GM12878 (cell line): Measurements from ENCODE around the gene SDHAF1. TPM values are rescaled to one million over a fixed set of nuclear protein-coding genes. Genes with fewer than 3 reads are reported as not detected.

Experiments used
- ATAC-seq: fragments of 200-7000 bp; cut with Tn5 transposase; 3 replicates; pipeline ENCODE4 v1.9.1; 2020; ENCODE audit warnings: mild to moderate bottlenecking, moderate library complexity
- BruUV-seq: library from RNA; stranded (reverse); fragments of 400-500 nt; replicated peaks from 2 replicates; lab custom pipeline; 2021; lab: Mats Ljungman, UMichigan
- CTCF ChIA-PET: fragments of 300-600 bp; sonication (Branson Sonifier 250); formaldehyde crosslinking; extraction: SDS; loops from one replicate; lab custom pipeline; 2021; ENCODE audit warnings: inconsistent platforms; lab: Yijun Ruan, JAX
- POLR2A ChIA-PET: fragments of 350-600 bp; formaldehyde crosslinking; extraction: SDS; loops from one replicate; lab custom pipeline; 2021; ENCODE audit warnings: inconsistent platforms; lab: Charles Lee
- RAD21 ChIA-PET: fragments of 300-600 bp; sonication (Branson Sonifier 250); formaldehyde crosslinking; loops from one replicate; lab custom pipeline; 2023; ENCODE audit warnings: antibody characterized with exemption; ENCODE audit not compliant: unreplicated experiment; lab: Charles Lee
- SMC1A ChIA-PET: fragments of 300-600 bp; sonication (Branson Sonifier 250); formaldehyde crosslinking; loops from one replicate; lab custom pipeline; 2023; ENCODE audit not compliant: unreplicated experiment, uncharacterized antibody; lab: Charles Lee
- DNase-seq: peaks from one replicate; pipeline ENCODE4 v3.0.0-alpha.2; 2011; ENCODE audit warnings: low read depth, low spot score
- FAIRE-seq: peaks from 3 replicates; lab custom pipeline; 2011; peaks lifted over from hg19 to GRCh38; lab: Jason Lieb, UNC
- H2AFZ ChIP-seq: 2 replicates; pipeline ENCODE4 v1.6.0; 2011; ENCODE audit warnings: low read depth, low read length, control low read depth; ENCODE audit not compliant: control insufficient read depth
- H3K27ac ChIP-seq: 2 replicates; pipeline ENCODE4 v1.5.1; 2011; ENCODE audit warnings: control low read depth; ENCODE audit not compliant: control insufficient read depth, insufficient read depth
- H3K27me3 ChIP-seq, 2 experiments: replicated peaks in 1 of 2; 2 replicates each; pipeline versions ENCODE4 v1.6.0 to v1.6.1; 2011; ENCODE audit warnings: low read length in 1 of 2; ENCODE audit not compliant: control insufficient read depth in 2 of 2, insufficient read depth in 2 of 2
- H3K36me3 ChIP-seq, 2 experiments: 2 replicates each; pipeline ENCODE4 v1.5.1; 2011; ENCODE audit warnings: low read length in 1 of 2; ENCODE audit not compliant: control insufficient read depth in 2 of 2, insufficient read depth in 2 of 2
- H3K4me1 ChIP-seq: 2 replicates; pipeline ENCODE4 v1.6.1; 2011; ENCODE audit warnings: mild to moderate bottlenecking, low read length, moderate library complexity, mixed read lengths; ENCODE audit not compliant: control insufficient read depth, insufficient read depth
- H3K4me2 ChIP-seq: 2 replicates; pipeline ENCODE4 v1.6.0; 2011; ENCODE audit warnings: control low read depth; ENCODE audit not compliant: control insufficient read depth, insufficient read depth
- H3K4me3 ChIP-seq: fragments of 200-600 bp; sonication (generic); 2 replicates; pipeline ENCODE4 v1.5.1; 2016
- H3K79me2 ChIP-seq: 2 replicates; pipeline ENCODE4 v1.6.0; 2011; ENCODE audit warnings: low read length; ENCODE audit not compliant: control insufficient read depth, insufficient read depth
- H3K9ac ChIP-seq: 2 replicates; pipeline ENCODE4 v1.8.0; 2011; ENCODE audit warnings: low read length, control low read depth, mixed read lengths; ENCODE audit not compliant: control insufficient read depth, insufficient read depth
- H3K9me3 ChIP-seq: replicated peaks from 3 replicates; pipeline ENCODE4 v1.5.1; 2011; ENCODE audit warnings: mild to moderate bottlenecking, low read length; ENCODE audit not compliant: control insufficient read depth, insufficient read depth
- H4K20me1 ChIP-seq: 2 replicates; pipeline ENCODE4 v1.6.0; 2011; ENCODE audit not compliant: control insufficient read depth, insufficient read depth
- LARP7 ChIP-seq: fragments of 450-650 bp; IDR thresholded peaks from 2 replicates; pipeline ENCODE4 v1.6.1; 2017; ENCODE audit warnings: mild to moderate bottlenecking
- WGBS: methylation state at CpG from one replicate; pipeline ENCODE4 v1.1.6; 2016; ENCODE audit warnings: low lambda C conversion rate; ENCODE audit not compliant: insufficient replicate concordance, insufficient coverage; ENCODE audit errors: missing lambda C conversion rate; 5-methylcytosine and 5-hydroxymethylcytosine counted together
- in situ Hi-C: fragments of 300-500 bp; cut with MboI; formaldehyde crosslinking; loops from 9 replicates; pipeline ENCODE4 v1.14.3; 2018; ENCODE audit warnings: mixed read lengths
- intact Hi-C: fragments of 100-400 bp; cut with micrococcal nuclease; formaldehyde crosslinking; loops from one replicate; pipeline ENCODE4 v1.14.2; 2022; ENCODE audit not compliant: unreplicated experiment
- polyA plus RNA-seq, 11 experiments: library from polyadenylated mRNA; depleted of rRNA in 4 of 11; unstranded in 6 of 11; stranded (reverse) in 5 of 11; fragments of >200 nt; fragmentation: Nextera tagmentation in 4 of 11; fragmentation: Illumina TruSeq in 1 of 11; extraction: Ambion mirVana in 4 of 11; extraction: Trizol in 1 of 11; gene quantifications; 1 replicate in 1 of 11; 2 replicates in 10 of 11; pipeline versions ENCODE4 v1.2.1 to v1.2.3, GENCODE V29; 2011 to 2016; ENCODE audit warnings: inconsistent platforms in 2 of 11, missing spikeins in 2 of 11, low read depth in 1 of 11
- total RNA-seq, 4 experiments: library from RNA; depleted of rRNA in 3 of 4; stranded (reverse); fragments of >200 nt in 3 of 4; fragmentation: Illumina TruSeq in 1 of 4; extraction: Trizol in 1 of 4; gene quantifications; 2 replicates each; pipeline versions ENCODE4 v1.2.1 to v1.2.3, GENCODE V29; 2013 to 2021
- TF ChIP-seq, protein P1 (sequence below): fragments of 450-650 bp; IDR thresholded peaks from 2 replicates; pipeline ENCODE4 v1.6.1; 2017; ENCODE audit warnings: mild to moderate bottlenecking, moderate library complexity

The SDHAF1 gene
- total and polyA plus RNA-seq, 10 of the 15 experiments (the other 5 are each of a cell fraction or from before 2014, with no cell fraction given), result 0.74 to 45.6 (median 24.4) TPM

DNA sequence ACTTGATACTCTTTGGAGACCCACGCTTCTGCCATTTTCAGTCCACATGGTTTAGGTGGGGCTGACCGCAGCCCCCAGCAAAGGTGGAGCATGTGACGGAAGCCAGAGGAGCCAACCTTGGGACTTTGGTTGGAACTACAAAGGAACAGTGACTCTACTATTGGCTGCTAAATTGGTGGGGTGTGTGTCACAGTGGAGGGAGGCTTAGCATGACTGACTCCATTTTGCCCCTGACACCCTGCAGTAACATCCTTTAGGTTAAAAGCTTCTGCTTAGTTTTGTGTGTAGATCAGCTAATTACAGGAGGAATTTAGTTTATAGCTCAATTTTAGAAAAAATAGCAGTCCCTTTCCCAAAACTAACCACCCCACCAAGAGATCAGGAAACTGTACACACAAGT is 6.6 kb downstream of the SDHAF1 start:
- TF ChIP-seq LARP7, result no peak
- TF ChIP-seq, protein P1, sequence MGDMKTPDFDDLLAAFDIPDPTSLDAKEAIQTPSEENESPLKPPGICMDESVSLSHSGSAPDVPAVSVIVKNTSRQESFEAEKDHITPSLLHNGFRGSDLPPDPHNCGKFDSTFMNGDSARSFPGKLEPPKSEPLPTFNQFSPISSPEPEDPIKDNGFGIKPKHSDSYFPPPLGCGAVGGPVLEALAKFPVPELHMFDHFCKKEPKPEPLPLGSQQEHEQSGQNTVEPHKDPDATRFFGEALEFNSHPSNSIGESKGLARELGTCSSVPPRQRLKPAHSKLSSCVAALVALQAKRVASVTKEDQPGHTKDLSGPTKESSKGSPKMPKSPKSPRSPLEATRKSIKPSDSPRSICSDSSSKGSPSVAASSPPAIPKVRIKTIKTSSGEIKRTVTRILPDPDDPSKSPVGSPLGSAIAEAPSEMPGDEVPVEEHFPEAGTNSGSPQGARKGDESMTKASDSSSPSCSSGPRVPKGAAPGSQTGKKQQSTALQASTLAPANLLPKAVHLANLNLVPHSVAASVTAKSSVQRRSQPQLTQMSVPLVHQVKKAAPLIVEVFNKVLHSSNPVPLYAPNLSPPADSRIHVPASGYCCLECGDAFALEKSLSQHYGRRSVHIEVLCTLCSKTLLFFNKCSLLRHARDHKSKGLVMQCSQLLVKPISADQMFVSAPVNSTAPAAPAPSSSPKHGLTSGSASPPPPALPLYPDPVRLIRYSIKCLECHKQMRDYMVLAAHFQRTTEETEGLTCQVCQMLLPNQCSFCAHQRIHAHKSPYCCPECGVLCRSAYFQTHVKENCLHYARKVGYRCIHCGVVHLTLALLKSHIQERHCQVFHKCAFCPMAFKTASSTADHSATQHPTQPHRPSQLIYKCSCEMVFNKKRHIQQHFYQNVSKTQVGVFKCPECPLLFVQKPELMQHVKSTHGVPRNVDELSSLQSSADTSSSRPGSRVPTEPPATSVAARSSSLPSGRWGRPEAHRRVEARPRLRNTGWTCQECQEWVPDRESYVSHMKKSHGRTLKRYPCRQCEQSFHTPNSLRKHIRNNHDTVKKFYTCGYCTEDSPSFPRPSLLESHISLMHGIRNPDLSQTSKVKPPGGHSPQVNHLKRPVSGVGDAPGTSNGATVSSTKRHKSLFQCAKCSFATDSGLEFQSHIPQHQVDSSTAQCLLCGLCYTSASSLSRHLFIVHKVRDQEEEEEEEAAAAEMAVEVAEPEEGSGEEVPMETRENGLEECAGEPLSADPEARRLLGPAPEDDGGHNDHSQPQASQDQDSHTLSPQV, result 0 out of 2 replicates have a peak, but pooled peaks have one; percentile 36
- DNase-seq, result no peak
- Histone ChIP-seq H2AFZ (no peak overlapping the region), H3K9me3 (no peaks in the 10 kb centered on the region), H3K36me3 (no peaks in the 10 kb centered on the region), H3K4me2 (no peak overlapping the region), H4K20me1 (no peaks in the 10 kb centered on the region), H3K27ac (no peak overlapping the region), H3K79me2 (peaks cover 12% of the 10 kb centered on the region), H3K4me1 (peaks cover under 1% of the 10 kb centered on the region; the same call in 1 of the 2 replicates), H3K9ac (no peak overlapping the region), H3K4me3 (no peak overlapping the region), H3K27me3 (no peaks in the 10 kb centered on the region)
- ChIA-PET SMC1A (interaction anchor here (1.0 kb wide), 1 partner anchor 12 kb away, joined by 3 read pairs; the partner anchor contains the start of gene ALKBH6), POLR2A (no interaction called here), RAD21 (no interaction called here), CTCF (interaction anchor here (1.0 kb wide), 2 partner anchors 11 to 58 kb away, joined by 3 to 4 read pairs; no protein-coding TSS in a partner anchor)
- in situ Hi-C loops (no loop called here), intact Hi-C loops (no loop called here)
- BruUV-seq, result no TSS peak
- WGBS, result 98% methylated on average over 3 of the region's 3 CpGs
- no peak for ATAC-seq
- no peak for FAIRE-seq
